HL-60/S4 (cell line): Measurements from ENCODE around the gene HOXA7.

Source experiments
- in situ Hi-C: fragments of 300-500 bp; cut with MboI; formaldehyde crosslinking; loops from 2 replicates; pipeline ENCODE4 v1.14.3; 2022; ENCODE audit warnings: low sequenced_read_pairs

HOXA7 gene

DNA sequence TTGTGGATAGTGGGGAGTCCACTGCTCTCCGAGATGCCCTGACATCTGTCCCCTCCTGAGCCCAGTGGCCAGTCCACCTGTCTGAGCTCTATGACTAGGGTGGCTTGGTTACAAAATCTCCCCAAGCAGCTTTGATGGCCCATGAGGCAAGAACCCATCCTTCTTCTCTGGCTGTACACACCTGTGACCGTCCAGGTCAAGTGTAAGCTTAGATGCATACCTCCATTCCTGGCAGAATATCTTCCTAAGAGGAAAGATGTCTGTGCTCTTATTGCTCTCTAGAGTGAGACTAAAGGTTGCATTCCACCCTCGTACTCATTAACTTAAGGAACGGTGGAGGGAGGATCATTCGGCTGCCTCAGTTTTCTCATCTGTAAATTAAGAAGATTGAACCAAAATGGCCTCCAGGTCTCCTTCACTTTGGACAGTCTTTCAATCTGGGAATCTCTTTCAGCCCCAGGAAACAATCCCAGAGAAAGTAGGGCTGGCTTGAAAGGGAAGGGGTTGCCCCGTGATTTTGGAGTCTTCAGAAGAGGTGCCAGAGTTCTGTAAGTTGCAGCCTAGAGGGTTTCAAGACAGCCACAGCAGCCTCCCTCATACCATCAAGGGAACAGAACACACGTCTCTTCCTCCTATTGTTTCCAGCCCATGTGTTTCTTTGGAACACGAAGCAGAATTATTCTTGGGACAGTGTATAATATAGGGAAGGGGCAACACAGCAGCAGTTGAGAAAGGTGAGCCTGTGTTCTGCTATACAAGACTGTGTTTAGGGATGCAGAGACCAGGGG lies 31.4 kb downstream of the HOXA7 start:
- in situ Hi-C loops: no loop called here

DNA sequence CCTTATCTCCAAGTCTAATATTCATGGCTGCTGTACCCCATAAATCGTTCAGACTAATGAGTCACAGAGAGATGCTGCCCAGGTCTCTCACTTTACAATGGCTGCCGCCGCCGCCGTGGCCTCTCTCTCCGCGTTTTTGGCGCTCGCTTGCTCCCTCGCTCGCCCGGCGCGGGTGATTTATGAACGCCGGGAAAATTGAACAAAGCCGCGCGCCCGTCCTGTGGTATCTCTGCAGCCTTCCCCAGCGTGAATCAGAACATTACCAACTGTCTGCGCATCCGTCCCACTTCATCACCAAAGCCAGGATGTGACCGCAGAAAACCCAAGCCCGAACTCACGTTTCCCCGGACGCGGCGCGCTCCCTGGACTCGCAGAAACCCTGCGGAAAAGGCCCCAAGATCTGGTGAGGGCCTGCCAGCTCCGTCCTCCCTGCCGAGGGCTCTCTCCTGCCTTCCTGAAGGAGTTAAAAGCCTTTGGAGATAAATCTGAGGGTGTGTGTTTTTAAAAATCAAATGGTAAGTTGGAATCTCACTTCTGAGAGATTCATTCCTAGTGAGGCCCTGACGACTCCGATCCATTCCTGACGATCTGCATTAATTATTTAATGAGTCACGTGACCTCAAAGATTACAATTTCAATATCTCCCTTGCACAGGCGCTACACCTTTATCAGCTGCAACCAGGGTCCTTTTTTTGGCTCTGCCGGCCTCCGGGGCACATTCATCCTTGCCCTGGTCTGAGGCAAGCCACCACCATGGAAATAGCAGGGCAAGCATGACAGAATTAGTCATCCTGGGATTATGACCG lies 32.2 kb downstream of the HOXA7 start:
- in situ Hi-C loops: no loop called here

DNA sequence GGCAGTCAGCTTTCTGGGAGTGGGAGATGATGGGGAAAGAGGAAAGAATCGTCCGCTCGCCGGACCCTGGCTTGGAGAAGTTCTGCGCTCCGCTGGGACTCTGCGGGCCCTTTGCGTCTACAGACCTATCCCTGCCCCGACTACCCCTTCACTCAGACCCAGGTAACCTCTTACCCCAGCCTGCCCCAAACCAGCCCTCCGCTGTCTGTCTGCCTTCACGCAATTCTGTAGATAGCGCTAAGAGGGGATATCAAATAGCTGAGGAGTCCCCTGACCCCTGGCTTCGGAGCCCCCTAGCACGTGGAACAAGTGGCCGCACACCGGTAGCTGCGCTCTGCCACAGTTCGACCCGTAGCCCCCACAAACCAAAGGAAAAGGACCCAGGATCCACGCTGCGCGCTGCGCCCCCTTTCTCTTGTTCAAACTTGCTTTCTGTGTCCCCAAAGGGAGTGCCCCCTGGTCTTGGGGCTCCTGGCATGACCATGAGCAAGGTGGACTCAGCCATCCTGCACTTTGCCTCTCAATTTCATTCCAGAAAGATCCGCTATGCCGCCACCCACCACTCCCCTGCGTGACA lies 32.9 kb downstream of the HOXA7 start:
- in situ Hi-C loops: no loop called here

DNA sequence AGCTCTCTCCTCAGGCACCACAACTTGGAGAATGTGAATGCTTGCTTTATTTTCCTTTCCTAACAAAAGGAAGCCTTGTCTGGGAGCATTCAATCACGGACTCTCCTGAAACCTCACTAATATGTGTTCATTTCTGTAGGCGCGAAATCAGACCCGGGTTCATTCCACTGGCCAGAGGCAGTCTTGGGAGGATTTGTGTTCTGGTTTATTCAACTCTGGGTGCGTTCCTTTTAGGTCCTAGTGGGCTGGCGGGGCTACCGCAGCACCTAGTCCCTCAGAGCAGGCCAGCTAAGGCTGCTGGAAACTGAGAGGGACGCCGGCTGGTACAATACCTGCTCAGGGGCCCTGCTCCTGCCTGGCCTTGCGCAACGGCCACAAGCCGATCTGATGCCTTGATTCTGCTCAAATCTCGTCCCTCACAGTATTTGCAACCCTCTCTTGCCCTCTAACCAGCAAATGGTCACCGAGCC lies 33.4 kb downstream of the HOXA7 start:
- in situ Hi-C loops: no loop called here

DNA sequence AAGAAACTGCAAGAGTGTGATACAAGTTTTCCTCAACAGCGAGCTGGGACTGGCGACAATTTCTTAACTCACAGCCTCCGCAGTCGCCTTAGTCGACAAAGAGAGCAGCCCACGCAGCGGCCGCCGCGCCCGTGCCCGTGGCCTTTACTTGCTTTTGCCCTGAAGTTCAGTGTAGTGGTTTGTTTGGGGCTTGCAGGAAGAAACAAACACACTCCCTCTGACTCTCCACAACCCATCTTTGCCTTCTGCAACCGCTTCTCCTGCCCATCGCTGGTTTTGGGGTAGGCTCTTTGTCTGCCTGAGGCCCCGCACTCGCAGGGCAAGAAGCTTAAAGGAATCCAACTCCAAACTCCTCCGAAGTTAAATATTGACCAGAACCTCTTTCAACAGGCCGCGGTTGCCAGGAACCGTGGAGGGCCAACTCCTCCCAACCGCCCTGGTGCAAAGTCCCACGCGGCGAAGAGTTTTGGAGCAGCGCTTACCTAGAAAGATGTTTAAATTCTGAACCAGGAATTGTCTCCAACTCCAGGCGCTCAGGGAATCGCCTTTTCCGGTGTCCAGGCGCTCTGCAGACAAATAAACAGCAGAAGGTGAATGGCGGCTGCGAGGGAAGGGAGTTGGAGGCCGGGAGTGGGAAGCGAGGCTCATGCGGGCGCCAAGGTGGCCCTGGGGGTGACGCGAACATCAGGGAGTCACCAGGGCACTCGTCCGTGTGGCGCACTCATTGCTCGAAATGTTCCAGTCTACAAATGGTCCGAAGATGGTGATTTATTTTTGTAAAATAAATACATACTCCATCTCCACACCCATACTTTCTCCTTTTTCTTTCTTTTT lies 34.2 kb downstream of the HOXA7 start:
- in situ Hi-C loops: no loop called here

DNA sequence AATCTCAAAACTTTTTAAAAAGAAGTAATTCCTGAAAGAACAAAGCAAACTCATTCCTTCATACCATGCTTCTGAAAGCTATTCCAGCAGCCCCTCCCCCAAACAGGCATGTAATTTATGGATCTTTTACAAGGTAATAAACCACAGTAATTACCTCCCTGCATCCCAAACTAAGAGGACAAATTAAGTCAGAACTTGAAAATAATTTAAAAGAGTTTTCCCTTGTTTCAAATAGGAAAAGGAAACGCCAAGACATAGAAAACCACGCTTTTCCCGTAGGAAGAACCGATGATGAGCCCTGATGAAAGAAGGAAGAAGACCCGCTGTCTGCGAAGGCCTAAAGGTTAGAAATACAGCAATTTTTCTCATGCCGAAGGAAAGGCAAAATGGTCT lies 34.8 kb downstream of the HOXA7 start:
- in situ Hi-C loops: no loop called here

DNA sequence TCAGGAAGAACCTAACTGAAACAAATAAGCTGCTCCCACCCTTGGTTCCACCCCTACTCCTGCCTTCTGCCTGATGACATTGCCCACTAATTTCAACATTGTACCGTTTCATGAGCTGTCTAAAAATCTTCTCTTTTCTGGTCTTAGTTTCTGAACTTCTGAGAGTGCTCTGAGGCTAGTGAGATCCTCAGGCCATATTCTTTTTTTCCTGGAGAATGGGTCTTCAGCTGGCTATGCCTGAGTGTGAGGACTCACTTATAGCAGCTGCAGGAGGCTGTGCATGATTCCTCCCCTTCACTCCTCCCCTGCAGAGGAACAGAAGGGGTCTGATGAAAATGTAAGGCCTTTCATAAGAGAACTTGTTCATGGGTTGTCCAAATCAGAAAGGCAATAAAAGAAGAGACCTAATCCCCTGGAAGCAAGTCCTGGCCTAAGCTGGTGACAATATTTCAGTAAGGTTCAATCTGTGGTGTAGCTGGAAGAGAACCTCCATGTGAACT lies 37.0 kb downstream of the HOXA7 start:
- in situ Hi-C loops: no loop called here

DNA sequence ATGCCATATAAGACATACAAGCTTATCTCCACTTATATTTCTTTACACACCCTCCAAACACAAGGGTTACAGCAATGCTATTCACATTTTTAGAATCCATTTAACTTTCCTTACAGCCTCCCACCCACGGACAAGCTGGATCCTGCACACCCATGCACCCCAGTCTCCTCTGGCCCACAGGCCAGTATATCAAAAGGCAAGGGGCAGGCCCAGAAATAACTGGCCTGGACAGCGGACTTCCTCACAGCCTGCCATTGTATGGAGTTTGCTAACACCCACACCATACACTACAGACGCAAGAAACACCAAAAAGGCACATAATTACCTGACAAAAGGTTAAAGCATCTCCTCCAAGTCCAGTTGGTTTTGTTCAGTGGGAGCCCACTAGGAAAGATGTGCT lies 37.9 kb downstream of the HOXA7 start:
- in situ Hi-C loops: no loop called here

DNA sequence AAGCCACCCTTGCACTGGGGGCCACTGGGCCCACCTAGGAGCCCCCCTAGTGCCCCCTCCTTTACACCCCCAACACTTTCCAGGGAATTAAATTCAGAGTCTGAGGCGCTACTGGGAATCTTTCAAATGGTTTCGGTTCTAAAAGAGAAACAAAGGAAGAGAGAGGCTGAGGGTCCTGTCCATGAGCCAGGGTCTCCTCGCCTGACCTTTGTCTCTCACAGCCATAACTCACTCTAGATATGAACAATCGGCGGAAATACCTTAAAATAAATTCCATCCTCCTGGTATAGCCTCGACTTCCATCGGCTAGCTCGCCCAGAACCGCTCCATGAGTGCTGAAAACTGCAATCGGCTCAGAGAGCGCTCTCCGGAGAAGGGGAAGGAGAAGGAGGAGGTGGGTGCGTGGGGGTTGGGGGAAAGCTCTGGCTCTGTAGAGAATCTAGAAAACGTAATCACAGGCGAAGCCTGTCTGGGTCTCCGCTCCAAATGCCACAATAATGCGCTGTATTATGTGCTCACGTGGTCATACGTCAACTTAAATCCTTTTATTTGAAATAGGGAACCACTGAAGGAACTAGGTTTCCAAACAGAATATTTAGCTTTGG lies 38.5 kb downstream of the HOXA7 start:
- in situ Hi-C loops: no loop called here

DNA sequence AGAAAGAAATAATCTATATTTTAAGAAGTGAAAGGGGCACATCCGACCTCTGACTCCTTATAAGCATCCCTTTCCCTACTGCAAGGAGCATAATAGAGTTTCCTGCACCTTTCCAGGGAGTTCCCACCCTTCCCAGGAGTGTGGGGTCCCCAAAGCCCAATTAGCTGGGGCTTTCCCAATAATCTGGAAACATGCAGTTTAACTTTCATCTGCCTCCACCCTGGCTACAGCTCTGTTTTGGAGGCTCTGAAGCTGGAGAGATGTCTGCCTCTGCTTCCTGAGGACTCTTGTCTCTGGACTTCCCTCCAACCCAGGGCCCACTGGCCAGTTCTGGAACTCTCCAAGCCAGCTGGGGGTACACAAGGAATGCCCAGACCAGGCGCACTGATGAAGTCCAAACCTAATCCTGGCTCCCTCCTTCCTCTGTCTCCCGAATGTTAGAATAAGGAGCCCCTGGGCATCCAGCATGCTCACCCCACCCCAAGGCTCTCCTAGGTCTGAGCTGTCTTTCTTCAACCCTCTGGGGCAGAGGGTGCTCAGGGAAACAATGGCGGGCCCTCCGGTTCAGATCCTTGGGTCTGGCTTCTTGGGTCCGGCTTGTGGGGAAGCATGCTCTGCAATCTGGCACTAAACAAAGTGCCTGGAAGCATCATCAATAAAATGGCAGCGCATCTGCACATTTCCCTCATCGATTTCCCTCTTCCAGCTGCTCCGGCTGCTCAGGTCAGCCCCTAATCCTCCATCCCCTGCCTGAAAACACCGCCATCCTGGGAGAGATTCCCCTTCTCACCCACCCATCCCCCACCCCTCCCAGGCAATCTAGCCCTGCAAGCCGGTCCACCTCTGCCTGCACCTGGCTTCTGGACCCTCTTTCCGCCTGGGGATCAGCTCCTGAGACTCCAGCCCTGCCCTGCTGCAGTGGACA lies 39.3 kb downstream of the HOXA7 start:
- in situ Hi-C loops: no loop called here

DNA sequence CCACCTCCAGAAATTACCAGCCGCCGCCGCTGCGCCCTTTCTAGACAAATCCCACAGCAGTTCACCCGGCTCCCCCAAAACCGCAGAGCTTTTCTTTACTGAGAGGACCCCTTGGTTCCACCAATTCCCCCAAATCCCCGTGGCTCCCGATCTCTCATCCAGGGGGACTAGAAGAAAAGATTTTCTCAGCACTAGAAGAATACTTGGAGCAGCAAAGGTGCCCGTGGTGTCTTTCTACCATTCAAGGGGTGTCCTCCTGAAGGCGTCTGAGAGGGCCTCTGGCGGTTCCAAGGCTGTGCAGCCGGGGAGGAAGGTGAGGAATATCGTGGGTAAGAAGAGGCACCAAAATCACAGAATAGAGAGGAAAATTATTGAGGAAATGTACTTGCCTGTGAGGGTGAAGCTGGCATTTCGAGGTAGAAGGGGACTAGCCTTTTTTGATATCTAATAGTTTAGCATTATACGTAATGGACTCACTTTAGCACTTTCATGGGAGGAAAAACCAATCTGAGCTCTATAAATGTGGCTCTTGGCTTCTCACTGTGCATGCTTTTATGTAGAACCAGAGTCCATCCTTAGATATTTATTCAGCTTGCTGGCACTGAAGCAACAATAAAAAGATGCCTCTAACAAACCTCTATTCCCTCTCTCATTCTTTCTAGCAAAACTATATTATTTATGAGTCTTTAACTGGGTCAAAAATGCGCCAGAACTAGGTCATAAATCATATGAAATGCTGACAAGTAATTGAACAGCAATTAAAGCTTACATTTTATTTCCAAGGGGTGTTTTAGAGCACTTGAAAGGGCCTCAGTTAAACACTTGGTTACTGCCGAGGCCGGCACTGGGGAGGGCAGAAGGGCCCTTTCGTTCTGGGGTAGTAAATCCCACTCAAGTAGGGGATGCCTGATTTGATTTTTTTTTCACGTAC lies 40.2 kb downstream of the HOXA7 start:
- in situ Hi-C loops: no loop called here

DNA sequence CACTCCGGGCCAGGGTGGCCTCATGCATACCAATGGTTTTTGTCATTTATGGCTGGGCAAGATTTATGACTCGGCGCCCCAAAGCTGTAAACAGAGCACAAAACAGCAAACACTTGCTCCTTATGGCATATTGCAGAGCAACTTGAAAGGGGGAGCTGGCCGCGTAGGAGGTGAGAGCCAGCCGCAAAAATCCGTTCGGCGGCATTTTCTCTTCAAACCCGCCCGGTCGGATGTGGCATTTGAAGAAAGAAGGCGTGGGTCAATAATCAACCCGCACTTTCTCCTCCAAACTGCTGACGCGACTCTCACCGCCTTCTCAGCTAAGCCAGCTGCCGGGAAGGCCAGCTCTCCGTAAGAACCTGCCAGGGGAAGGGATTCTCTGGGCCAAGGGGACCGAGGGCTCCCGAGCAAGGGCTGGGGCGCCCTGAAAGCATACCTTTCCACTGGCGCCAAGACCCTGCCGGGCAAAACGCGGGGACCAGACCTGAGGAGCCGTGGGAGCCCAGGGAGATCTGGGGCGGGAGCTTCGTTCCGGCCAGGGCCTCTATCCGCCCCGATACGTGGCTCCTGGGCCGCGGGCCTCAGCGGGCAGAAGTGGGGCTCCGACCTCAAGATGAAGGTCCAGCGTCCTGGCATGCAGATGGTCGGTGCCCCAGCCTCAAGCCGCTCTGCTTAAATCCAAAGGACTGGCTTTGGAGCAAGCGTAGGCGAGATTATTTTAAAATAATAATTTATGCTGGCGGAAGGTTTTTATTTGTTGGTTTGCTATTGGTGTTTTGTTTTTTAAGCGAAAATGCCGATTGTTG lies 41.1 kb downstream of the HOXA7 start:
- in situ Hi-C loops: no loop called here

DNA sequence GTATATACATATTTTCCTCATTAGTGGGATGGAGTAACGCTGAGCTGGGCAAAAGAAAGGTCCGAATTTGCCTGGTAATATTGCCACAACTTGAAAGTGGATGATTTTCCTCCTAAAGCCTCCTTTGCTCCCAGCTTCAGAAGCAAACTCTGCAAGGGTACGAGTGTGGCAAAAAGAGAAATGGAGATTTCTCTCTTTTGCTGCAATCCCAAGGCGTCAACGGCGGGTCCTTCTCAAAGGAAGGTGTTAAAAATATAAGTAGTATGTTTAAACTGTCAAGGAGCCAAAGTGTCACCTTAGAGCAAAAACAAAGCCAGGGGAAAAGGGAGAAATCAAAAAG lies 41.6 kb downstream of the HOXA7 start:
- in situ Hi-C loops: no loop called here

DNA sequence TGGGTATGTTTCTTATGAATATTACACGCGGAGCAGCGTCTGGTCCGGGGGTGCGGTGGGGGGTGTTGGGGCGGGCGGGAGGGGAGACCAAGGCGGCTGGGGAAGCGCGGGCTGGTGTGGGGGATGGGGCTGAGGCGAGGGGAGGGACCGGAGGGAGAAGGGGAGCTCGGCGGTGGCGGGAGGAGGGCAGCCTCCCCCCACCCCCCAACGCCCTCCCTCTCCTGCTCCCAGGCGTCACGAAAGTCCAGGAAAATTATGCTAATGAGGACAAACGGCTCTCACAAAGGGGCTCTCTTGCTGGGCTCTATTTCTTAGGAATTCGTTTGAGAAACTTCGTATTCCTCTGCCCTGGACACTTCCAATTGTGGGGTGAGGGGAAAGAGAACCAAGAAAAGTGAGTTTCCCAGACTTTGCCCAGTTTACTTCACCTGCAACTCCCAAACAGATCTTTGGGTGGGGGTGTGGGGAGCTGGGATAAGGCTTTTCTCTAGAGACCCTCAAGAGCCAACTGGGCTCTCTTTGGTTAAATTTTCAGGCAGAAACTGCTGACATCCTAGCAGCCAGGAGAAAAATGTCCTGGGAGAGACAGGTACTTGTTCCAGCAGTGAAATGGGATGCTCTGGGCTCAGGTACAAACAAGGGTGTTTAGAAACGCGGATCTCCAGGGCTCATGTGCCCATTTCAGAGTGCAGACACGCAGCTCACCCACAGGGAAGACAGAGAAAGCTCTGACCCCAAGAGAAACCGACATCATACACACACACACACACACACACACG lies 42.3 kb downstream of the HOXA7 start:
- in situ Hi-C loops: no loop called here

DNA sequence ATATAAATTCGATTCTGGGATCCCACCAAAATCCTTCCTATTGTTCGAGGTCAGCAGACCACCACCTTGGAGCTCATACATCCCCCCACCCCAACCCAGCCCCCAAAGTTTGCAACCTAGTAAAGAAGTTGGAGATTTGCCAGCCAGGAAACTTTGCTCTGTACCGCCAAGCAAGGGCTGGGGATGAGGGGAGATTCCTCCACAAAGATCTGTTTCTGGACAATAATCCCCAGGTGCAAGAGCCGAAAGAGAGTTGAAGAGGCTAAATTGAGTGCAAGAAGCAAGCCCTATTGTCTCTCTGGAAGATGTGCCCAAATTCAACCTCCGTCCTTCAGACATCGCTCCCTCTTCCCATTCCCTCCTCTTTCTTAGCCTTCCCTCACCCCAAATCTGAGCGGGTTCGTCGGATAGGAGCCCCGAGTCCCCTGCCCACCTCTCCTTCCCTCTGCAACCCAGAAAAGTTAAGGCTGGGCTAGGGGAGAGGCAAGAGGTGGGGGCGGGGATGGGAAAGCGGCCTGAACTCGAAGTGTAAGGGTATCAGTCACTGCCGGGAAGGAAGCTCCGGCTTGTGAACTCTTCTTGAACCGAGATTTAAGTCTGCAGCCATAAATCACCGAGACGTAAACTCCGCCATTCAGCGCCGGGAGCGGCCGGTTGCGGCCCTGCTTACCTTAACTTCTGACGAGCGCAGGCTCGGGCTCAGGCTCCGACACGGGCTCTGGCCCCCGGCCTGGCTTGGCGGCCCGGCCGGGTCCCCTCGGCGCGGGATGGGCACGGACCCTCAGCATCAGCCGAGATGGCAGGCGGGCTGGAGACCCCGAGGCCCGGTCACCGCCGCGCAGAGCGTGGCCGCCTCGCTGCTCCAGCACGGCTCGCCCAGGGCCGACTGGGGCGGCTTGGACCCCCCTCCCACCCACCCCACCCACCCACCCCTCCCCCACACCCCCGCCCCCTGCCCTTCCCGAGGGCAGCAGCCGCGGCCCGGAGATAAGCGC lies 43.2 kb downstream of the HOXA7 start:
- in situ Hi-C loops: no loop called here

DNA sequence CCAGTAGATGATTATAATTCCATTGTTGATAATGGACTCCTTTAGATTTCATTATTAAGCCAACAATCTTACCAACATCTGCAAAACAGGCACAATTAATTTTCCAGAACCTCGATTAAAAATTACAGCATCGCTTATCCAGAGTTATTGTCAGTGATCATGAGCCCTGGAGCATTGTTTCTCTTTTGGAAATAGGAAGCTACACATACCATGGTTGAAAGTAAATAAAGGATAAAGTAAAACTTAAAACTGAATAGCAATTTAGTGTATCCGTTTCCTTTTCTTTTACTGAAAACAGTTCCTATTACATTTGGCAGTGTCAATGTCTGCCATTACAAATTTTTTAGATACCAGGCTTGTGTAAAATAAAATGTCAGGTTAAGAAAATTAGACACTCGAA lies 44.1 kb downstream of the HOXA7 start:
- in situ Hi-C loops: no loop called here
